Activated CD4-positive, alpha-beta T cell treated with anti-CD3 and anti-CD28 coated beads, Interleukin-2, amount 50 U/mL, for 16 hours (primary cell): ENCODE results near the gene MPI.
"Not testable (repeated sequence)": the region's sequence is repeated elsewhere in the genome, so short reads cannot be mapped to it uniquely, and the experiment has no call there.

ENCODE experiments used
- DNase-seq: peaks from one replicate; pipeline ENCODE4 v3.0.0-alpha.2; 2020

Gene MPI

GRCh38 chr15:74864296-74864695, 25.5 kb upstream of the MPI start:
- no peak for DNase-seq

GRCh38 chr15:74865316-74865715, 24.5 kb upstream of the MPI start:
- no peak for DNase-seq

GRCh38 chr15:74866090-74866489, 23.8 kb upstream of the MPI start:
- no peak for DNase-seq

GRCh38 chr15:74867466-74868038, 22.3 kb upstream of the MPI start:
- DNase-seq = no peak

- peak; percentile 84 for DNase-seq
These were observed 21.8 kb upstream of the MPI start for GRCh38 chr15:74868059-74868458.

GRCh38 chr15:74869372-74869725, 20.5 kb upstream of the MPI start:
- no peak for DNase-seq

- peak; percentile 94 for DNase-seq
These were observed 20.0 kb upstream of the MPI start for GRCh38 chr15:74869726-74870407.

- no peak for DNase-seq
These were observed 19.2 kb upstream of the MPI start for GRCh38 chr15:74870436-74871215.

GRCh38 chr15:74872702-74873035, 17.2 kb upstream of the MPI start:
- no peak for DNase-seq

GRCh38 chr15:74873036-74873755, 16.6 kb upstream of the MPI start, which contains the start of gene SCAMP2:
Gene SCAMP2, minus strand, starts transcription at chr15:74873365. Its CDS starts 110 bp downstream, at chr15:74873255.
- peak; percentile 94 for DNase-seq

GRCh38 chr15:74873756-74874424, 16.0 kb upstream of the MPI start:
- DNase-seq = no peak

- no peak for DNase-seq
These were observed 11.6 kb upstream of the MPI start for GRCh38 chr15:74878273-74878672.

- no peak for DNase-seq
These were observed 7.3 kb upstream of the MPI start for GRCh38 chr15:74882528-74882927.

GRCh38 chr15:74884428-74885223, 5.2 kb upstream of the MPI start:
- no peak for DNase-seq

- DNase-seq = no peak
These were observed 4.4 kb upstream of the MPI start for GRCh38 chr15:74885461-74885860.

GRCh38 chr15:74887537-74888193, 2.2 kb upstream of the MPI start:
- DNase-seq = not testable (repeated sequence)

GRCh38 chr15:74888716-74889115, 1.1 kb upstream of the MPI start:
- DNase-seq = no peak

- no peak for DNase-seq
These were observed 406 bp upstream of the MPI start for GRCh38 chr15:74889390-74889882.

- DNase-seq = no peak
These were observed 771 bp downstream of the MPI start for GRCh38 chr15:74890665-74890960.

- no peak for DNase-seq
These were observed 1.6 kb downstream of the MPI start for GRCh38 chr15:74891469-74891868.

GRCh38 chr15:74892313-74892712, 2.5 kb downstream of the MPI start:
- no peak for DNase-seq

GRCh38 chr15:74892931-74893330, 3.1 kb downstream of the MPI start:
- no peak for DNase-seq
